Skeletal muscle tissue (tissue), 4 donors: Measurements from ENCODE around the gene SLC34A3. TPM values are rescaled to one million over a fixed set of nuclear protein-coding genes. Genes with fewer than 3 reads are reported as not detected.

Experiments
- H3K27ac ChIP-seq: one replicate; pipeline ENCODE4 v1.7.0; 2013; ENCODE audit warnings: mild to moderate bottlenecking, low read depth, low read length, inconsistent platforms
- H3K27me3 ChIP-seq, 3 donors: one replicate each; pipeline ENCODE4 v1.7.0; 2013; ENCODE audit warnings: low read length in 3 of 3; ENCODE audit not compliant: control insufficient read depth in 3 of 3, insufficient read depth in 3 of 3
- H3K36me3 ChIP-seq, 3 donors: one replicate each; pipeline ENCODE4 v1.7.0; 2013; ENCODE audit warnings: low read length in 3 of 3; ENCODE audit not compliant: control insufficient read depth in 3 of 3, insufficient read depth in 3 of 3
- H3K4me1 ChIP-seq, 3 donors: one replicate each; pipeline ENCODE4 v1.7.0; 2013; ENCODE audit warnings: low read length in 3 of 3, mild to moderate bottlenecking in 3 of 3; ENCODE audit not compliant: control insufficient read depth in 3 of 3, insufficient read depth in 3 of 3
- H3K4me3 ChIP-seq, 3 donors: one replicate each; pipeline ENCODE4 v1.7.0; 2013; ENCODE audit warnings: low read length in 3 of 3
- H3K9ac ChIP-seq, 3 donors: one replicate each; pipeline ENCODE4 v1.7.0; 2013; ENCODE audit warnings: low read length in 3 of 3, mild to moderate bottlenecking in 3 of 3, moderate library complexity in 2 of 3, low read depth in 1 of 3
- H3K9me3 ChIP-seq, 3 donors: one replicate each; pipeline ENCODE4 v1.7.0; 2013; ENCODE audit warnings: low read length in 3 of 3; ENCODE audit not compliant: control insufficient read depth in 3 of 3
- total RNA-seq: library from RNA; depleted of rRNA; stranded (reverse); fragments of >200 nt; gene quantifications from one replicate; pipeline ENCODE4 v1.2.3, GENCODE V29; 2014
- donor health status: Osteomylitis.

The SLC34A3 gene
- total RNA-seq, 1 donor from 2014 or later: not detected

DNA sequence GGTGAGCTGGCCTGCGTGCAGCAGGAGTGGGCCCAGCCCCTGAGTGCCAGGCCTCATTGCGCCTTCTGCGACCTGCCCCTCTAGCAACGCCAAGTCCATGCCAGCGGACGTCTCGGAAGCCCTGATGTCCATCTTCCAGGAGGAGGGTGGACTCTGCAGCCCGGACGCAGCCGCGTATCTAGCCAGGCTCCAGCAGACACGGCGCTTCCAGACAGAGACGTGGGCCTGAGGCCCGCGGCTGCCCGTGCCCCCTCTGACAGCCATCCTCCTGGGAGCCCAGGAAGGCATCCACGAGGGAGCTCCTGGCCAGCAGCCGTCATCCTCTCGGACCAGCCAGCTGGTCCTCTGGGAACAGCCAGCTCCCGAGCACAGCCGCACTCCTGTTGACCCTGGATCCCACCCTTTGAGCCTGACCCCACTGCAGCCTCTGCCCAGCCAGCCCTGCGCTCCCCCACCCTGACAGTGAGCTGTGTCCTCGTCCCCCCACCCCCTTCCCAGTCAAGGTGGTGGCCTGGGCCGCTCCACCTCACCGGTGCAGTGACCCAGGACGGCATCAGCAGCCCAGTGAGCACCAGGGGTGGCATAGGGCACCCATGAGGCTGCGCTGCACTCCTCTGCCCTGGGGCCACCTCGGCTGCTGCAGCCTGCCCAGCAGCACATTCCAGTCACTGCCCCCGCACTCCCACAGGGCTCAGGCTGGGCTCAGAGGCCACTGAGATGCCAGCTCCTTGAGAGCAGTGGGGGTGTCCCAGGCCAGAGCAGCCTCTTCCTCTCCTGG lies 14.3 kb upstream of the SLC34A3 start:
- peak overlapping the region in 1 of 3 donors; percentile 69 for H3K9ac ChIP-seq
- H3K4me3 ChIP-seq: no peak overlapping the region
- no peaks in the 10 kb centered on the region for H3K27me3 ChIP-seq
- H3K36me3 ChIP-seq: peaks cover 0 to 2% (median 0%) of the 10 kb centered on the region in 3 donors
- peaks cover 8 to 27% (median 15%) of the 10 kb centered on the region in 3 donors for H3K4me1 ChIP-seq
- no peaks in the 10 kb centered on the region for H3K9me3 ChIP-seq
- no peak overlapping the region for H3K27ac ChIP-seq

DNA sequence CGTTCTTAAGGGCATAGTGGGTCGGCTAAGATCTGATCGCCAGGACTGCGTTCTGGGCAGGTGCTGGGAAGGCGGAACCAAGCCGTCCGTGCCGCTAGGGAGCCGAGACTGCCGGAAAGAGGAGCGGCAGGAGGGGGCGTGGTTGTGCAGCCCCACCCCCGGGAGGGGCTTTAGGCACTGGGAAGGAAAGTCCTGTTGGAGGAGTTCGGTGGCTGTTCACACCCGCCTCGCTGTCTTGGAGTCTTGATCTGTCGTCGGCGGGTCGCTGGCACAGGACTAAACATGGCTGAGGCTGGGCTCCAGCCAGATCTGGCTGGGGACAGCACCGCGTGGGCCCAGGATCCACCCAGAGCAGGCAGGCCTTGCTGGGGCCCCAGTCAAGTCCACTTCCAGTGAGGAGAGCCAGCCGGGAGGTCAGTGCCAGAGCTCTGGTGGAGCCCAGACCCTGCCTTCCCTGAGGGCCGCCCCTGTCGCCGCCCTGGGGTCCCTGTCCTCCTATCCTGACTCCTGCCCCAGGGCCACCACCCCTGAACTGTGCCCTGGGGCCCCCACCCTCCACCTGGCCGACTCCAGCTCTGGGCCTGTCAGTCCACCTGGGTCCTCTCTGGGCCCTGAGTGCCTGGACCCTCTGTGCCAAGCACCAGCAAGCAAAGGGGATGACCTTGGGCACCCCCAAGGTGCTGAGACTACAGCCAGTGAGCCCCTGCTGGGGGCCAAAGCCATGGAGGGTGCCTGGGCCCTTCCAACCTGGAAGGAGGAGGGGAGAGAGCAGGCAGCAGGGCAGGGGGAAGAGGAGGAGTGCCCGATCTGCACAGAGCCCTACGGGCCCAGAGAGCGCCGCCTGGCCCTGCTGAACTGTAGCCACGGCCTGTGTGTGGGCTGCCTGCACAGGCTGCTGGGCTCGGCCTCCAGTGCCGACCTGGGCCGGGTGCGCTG lies 13.2 kb upstream of the SLC34A3 start:
- Histone ChIP-seq H3K9me3 (no peaks in the 10 kb centered on the region), H3K36me3 (peaks cover 0 to 2% (median 0%) of the 10 kb centered on the region in 3 donors), H3K9ac (peak overlapping the region; percentile 2 to 80 (median 69)), H3K27me3 (no peaks in the 10 kb centered on the region), H3K27ac (peak overlapping the region; percentile 25), H3K4me1 (peaks cover 8 to 27% (median 16%) of the 10 kb centered on the region in 3 donors), H3K4me3 (peak overlapping the region; percentile 38 to 64 (median 58))

DNA sequence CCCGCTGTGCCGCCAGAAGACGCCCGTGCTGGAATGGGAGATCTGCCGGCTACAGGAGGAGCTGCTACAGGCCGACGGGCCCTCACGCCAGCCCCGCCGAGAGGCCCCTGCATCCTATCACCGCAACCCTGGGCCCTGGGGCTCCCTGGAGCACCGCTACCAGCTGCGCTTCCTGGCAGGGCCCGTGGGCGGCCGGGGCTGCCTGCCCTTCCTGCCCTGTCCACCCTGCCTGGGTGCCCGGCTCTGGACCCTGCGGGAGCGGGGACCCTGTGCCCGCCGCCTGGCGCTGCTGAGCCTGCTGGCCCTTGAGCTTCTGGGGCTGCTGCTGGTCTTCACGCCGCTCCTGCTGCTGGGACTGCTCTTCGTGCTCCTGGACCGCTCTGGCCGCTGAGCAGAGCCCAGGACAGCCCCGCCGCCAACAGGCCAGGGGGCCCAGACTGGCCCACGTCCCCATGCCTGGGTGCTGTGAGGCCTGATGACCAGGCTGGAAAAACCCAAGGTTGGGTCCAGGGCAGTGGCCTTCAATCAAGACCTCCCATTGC lies 12.4 kb upstream of the SLC34A3 start:
- Histone ChIP-seq H3K4me1 (peaks cover 14 to 34% (median 22%) of the 10 kb centered on the region in 3 donors), H3K9me3 (no peaks in the 10 kb centered on the region), H3K9ac (peak overlapping the region in 2 of 3 donors; percentile 8 to 80), H3K27me3 (no peaks in the 10 kb centered on the region), H3K4me3 (peak overlapping the region in 1 of 3 donors; percentile 58), H3K36me3 (peaks cover 0 to 2% (median 0%) of the 10 kb centered on the region in 3 donors), H3K27ac (no peak overlapping the region)

DNA sequence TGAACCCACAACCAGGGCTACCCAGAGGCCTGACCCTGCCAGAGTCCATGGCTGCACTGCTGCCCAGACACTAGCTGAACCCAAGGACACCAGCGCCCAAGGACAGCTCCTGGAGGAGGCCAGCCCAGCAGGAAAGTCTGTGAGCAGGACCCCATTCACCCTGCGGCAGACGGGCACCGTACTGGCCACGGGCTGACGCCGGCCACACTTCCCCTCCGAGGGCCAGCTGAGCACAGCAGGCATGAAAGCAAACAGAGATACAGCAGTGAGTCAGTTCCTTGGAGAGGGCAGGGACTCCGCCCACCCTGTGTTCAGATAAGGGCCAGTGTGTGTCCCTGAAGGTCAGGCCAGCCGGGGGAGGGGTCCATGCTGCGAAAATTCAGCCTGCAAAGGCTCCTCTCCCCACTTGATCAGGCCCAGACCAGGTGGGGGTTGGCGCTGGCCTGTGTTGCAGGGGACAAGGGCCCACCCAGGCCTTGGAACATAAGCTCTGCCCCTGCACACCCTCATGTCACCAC lies 11.9 kb upstream of the SLC34A3 start:
- Histone ChIP-seq H3K4me1 (peaks cover 16 to 34% (median 22%) of the 10 kb centered on the region in 3 donors), H3K36me3 (peaks cover 0 to 2% (median 0%) of the 10 kb centered on the region in 3 donors), H3K27ac (no peak overlapping the region), H3K4me3 (no peak overlapping the region), H3K27me3 (no peaks in the 10 kb centered on the region), H3K9ac (peak overlapping the region in 2 of 3 donors; percentile 8 to 80), H3K9me3 (no peaks in the 10 kb centered on the region)

DNA sequence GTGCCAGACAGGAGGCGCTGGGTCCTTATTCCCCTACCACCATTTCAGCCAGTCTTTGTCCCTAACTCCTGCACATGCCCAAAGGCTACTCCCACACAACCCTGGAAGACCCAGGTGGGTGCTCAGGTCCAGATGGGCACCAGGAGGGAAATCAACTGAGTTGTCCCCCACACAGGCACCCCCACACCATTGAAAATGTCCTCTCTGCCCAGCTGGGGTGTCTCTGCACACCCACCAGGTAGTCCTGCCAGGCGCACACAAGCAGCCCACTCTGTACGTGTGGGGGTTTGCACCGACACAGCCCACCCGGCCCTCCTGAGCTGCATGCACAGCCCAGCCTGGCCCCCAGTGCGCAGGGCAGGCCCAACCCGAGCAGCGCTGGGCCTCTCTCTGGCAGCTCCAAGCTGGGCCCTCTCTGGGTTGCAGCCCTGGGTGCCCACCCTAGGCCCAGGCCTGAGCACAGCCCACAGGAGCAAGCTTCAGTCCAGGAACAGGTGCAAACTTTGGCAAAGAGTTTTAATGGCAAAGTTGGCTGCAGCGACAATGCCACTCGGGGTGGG lies 10.9 kb upstream of the SLC34A3 start:
- Histone ChIP-seq H3K9me3 (no peaks in the 10 kb centered on the region), H3K27me3 (no peaks in the 10 kb centered on the region), H3K9ac (no peak overlapping the region), H3K36me3 (peaks cover 0 to 2% (median 0%) of the 10 kb centered on the region in 3 donors), H3K4me1 (peaks cover 20 to 43% (median 27%) of the 10 kb centered on the region in 3 donors), H3K27ac (no peak overlapping the region), H3K4me3 (no peak overlapping the region)

DNA sequence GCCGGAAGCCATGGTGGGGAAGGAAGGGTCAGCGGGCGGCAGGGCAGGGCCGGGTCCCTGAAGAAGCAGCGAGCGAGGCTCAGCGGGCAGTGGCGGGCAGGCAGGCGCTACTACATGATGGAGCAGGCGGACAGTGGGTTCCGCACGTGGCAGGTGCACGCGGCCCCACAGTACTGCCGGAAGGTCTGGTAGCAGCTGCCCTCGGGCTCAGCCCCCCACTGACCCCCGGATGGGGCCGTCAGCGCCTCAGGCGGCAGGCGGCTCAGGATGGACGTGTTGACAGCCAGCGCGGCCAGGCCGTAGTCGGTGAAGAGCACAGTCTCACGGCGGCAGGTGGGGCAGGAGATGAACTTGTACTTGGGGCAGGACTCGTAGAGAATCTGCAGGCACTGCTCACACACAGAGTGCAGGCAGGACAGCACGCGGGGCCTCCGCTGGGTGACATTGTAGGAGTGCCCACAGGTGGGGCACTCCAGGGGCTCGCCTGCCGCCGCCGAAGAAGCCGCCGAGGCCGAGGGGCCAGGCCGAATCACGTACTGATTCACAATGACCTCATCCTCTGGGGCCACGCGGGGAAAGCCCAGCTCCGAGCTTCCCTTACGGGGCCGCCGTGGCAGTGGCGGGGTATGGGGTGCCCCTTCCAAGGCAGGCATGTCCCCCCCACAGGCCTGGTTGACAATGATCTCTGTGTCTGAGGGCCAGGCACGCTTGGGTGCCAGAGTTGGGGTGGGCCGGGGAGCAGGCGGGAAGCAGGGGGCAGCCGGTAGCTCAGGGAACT lies 10.2 kb upstream of the SLC34A3 start:
- Histone ChIP-seq H3K36me3 (peaks cover 0 to 2% (median 0%) of the 10 kb centered on the region in 3 donors), H3K27me3 (no peaks in the 10 kb centered on the region), H3K4me1 (peaks cover 20 to 43% (median 27%) of the 10 kb centered on the region in 3 donors), H3K27ac (no peak overlapping the region), H3K9ac (no peak overlapping the region), H3K9me3 (no peaks in the 10 kb centered on the region), H3K4me3 (no peak overlapping the region)

DNA sequence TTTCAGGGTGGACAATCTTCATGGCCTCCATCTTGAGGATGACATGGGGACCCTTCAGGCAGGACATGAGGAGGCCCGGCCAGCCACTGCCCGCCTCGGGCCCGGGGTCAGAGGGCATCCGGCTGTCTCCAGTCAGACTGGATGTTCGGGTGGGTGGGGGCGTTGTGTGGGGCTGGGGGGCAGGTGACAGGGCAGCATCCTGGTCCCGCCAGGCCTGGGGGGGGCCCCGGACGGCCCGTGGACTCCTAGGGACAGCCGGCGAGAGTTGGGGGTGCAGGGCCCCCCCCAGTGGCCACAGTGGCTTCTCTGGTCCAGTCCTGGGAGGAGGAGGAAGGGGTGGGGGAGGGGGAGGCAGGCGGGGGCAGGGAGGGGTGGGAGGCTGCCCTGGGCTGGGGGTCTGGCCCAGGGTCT lies 9.6 kb upstream of the SLC34A3 start:
- no peaks in the 10 kb centered on the region for H3K36me3 ChIP-seq
- H3K4me3 ChIP-seq: no peak overlapping the region
- peaks cover 20 to 43% (median 27%) of the 10 kb centered on the region in 3 donors for H3K4me1 ChIP-seq
- no peak overlapping the region for H3K27ac ChIP-seq
- no peaks in the 10 kb centered on the region for H3K9me3 ChIP-seq
- H3K27me3 ChIP-seq: peaks cover 0 to 2% (median under 1%) of the 10 kb centered on the region in 3 donors
- H3K9ac ChIP-seq: no peak overlapping the region

DNA sequence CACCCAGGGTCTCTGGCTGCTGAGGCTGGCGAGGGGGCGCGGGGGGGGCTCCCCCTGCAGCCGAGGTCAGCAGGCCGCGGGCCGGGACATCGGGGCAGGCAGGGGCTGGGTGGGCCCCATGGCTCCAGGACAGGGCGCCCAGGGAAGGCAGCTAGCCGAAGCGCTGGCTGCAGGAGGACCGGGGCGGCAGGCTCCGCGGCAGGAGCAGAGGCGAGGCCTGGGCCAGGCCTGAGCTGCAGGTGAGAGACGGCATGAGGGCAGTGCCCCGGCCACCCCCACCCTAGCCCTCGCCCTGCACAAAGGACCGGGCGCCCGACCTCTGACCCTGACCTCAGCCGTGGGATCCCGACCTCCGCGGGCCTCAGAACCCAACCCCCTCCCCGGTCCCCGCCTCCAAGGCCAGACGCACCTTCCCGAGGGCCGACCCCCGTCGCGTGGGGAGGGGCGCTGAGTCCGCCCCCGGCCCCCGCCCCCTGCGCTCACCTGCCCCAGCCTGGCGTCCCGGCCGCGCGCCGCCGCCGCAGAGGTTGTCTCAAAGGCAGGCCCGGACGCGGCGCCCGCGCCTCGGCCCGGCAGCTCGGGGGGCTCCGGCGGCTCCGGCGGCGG lies 9.1 kb upstream of the SLC34A3 start:
- Histone ChIP-seq H3K4me3 (peak overlapping the region; percentile 22 to 36 (median 30)), H3K4me1 (peaks cover 20 to 42% (median 26%) of the 10 kb centered on the region in 3 donors), H3K36me3 (no peaks in the 10 kb centered on the region), H3K9me3 (no peaks in the 10 kb centered on the region), H3K27ac (no peak overlapping the region), H3K9ac (peak overlapping the region in 1 of 3 donors; percentile 60), H3K27me3 (peaks cover 4 to 7% (median 5%) of the 10 kb centered on the region in 3 donors)
